Measurements from ENCODE around the gene CTAGE6.
"Not testable (repeated sequence)": the region's sequence is repeated elsewhere in the genome, so short reads cannot be mapped to it uniquely, and the experiment has no call there.

Gene CTAGE6

GRCh38 chr7:143720335-143720734 lies 37.2 kb downstream of the CTAGE6 start:
- DNase-seq (ENCODE audit: low read depth in 3 of 3) = not testable (repeated sequence)

GRCh38 chr7:143715543-143716193 lies 41.8 kb downstream of the CTAGE6 start:
- not testable (repeated sequence) for DNase-seq (ENCODE audit: low read depth in 3 of 3)

DNA sequence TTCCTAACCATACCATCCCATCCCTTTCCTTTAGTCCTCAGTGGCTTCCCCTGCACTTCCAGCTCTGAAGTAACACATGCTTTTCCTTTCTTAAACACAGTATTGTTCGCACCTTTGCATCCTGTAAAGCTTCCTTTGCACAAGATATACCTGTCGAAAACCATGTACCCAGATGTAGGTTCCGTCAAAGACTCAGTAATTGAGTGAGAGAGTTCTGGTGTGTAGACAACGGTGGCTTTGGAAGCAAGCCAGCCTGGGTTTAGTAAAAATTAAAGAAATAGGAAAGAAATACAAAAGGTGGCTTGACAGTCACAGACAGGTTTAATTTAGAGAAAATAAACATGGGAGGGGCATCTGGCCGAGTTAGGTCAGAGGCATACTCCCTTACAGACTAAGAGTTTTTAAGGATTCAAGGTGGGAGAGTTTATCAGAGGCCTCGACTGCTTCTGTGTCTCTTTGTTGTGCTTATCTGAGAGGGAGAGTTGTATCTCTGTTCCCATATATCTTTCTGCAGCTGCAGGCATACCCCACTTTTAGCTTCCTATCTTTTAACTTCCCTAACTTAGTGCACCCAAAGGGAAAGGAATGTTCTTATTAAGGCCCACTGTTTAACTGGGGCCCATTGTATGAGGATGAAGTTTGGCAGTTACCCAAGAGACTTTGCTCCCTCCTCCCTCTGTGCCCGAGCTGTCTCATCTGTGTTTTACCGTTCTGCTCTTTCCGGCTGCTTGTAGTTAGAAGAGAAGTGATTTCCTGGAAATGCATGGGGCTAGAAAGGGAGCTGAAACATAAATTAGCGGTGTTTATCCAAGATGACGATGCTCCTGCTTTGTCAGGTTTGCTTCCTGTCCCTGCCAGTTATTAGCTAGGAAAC lies 42.7 kb downstream of the CTAGE6 start:
- not testable (repeated sequence) for DNase-seq (ENCODE audit: low read depth in 3 of 3)

GRCh38 chr7:143712381-143712780 lies 45.1 kb downstream of the CTAGE6 start:
- not testable (repeated sequence) for DNase-seq (ENCODE audit: low read depth in 3 of 3)

- not testable (repeated sequence) for DNase-seq (ENCODE audit: low read depth in 3 of 3)
Measured at GRCh38 chr7:143711727-143712324, 45.7 kb downstream of the CTAGE6 start.

DNA sequence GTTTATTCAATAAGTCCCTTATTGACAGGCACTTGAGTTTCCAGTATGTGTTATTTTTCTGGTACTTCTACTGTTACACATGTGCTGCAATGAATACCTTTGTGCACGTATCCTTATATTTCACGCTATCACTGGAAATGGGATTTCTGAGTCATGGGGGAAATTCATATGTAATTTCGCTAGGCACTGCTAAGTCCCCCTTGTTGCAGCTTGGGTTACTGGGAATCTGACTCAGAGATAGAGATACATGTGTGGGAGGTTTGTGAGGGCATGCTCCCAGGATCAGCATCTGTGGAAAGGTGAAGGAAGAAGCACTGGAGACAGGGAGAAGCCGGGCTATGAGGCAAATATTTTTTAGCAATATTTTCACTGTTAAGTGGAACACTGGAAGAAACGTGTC lies 47.6 kb downstream of the CTAGE6 start:
- DNase-seq (ENCODE audit: low read depth in 3 of 3) = not testable (repeated sequence)
